ENCODE measurements around the gene RRP7A. TPM values are rescaled to one million over a fixed set of nuclear protein-coding genes. Genes with fewer than 3 reads are reported as not detected.

The RRP7A gene
- total and polyA plus RNA-seq, 2 of the 13 experiments (the other 11 are each of a cell fraction or from before 2014, with no cell fraction given): 15.3 to 41.6 TPM

DNA sequence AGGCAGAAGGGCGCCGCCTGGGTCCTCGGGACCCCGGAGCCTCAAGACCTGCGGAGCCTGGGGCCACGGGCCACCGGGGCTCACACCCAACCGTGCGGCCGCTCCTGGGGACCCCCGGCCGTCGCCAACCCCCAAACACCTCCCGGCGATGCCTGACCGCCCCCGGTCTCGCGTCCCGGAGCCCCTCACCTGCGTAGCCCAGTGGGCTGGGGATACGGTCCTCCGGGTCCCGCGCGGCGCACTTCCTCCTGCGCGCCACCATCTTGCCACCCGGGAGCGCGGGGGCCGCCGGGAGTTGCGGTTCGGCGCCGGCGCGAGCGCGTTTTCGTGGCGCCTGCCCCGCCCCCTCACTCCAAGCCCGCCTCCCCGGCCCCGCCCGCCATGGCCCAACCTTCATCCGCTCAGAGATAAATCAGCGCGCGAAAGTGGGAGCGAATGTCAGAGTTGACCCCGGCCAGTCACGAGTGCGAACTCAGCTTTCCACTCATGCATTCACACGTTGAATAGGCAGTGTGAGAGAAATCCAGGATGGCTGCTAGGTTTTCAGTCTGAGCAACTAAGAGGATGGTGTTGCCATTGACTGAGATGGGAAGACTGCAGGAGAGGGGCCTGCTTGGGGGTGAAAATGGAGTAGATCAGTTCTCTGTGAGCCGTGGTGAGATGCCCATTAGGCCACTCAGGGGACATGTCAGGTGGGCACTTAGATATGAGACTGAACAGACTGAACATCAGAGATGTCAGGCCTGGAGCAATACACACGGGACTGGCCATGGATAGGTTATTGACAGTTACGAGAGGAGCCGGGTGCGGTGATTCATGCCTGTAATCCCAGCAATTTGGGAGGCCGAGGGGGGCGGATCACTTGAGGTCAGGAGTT is at the start of gene RRP7A (continued):
- TF ChIP-seq, protein P1, sequence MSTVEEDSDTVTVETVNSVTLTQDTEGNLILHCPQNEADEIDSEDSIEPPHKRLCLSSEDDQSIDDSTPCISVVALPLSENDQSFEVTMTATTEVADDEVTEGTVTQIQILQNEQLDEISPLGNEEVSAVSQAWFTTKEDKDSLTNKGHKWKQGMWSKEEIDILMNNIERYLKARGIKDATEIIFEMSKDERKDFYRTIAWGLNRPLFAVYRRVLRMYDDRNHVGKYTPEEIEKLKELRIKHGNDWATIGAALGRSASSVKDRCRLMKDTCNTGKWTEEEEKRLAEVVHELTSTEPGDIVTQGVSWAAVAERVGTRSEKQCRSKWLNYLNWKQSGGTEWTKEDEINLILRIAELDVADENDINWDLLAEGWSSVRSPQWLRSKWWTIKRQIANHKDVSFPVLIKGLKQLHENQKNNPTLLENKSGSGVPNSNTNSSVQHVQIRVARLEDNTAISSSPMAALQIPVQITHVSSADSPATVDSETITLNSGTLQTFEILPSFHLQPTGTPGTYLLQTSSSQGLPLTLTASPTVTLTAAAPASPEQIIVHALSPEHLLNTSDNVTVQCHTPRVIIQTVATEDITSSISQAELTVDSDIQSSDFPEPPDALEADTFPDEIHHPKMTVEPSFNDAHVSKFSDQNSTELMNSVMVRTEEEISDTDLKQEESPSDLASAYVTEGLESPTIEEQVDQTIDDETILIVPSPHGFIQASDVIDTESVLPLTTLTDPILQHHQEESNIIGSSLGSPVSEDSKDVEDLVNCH (CRISPR knock-in tag; IDR thresholded peaks at IDR 0.05): no peak
- TF ChIP-seq AGO1 (IDR thresholded peaks at IDR 0.05; ENCODE audit: low read depth, low read length, poor library complexity, severe bottlenecking) (no peak), ZNF552 (CRISPR knock-in tag; IDR thresholded peaks at IDR 0.05; ENCODE audit: borderline replicate concordance) (no peak), YEATS2 (CRISPR knock-in tag; IDR thresholded peaks at IDR 0.05; ENCODE audit: borderline replicate concordance) (no peak; the same call in 1 of the 2 replicates), ZNF230 (CRISPR knock-in tag; IDR thresholded peaks at IDR 0.05) (no peak), STAT6 (CRISPR knock-in tag; IDR thresholded peaks at IDR 0.05; ENCODE audit: borderline replicate concordance) (no peak), FOSL2 (CRISPR knock-in tag; IDR thresholded peaks at IDR 0.05) (peak; percentile 76), ZNF138 (CRISPR knock-in tag; IDR thresholded peaks at IDR 0.05; ENCODE audit: low read depth) (no peak), U2AF1 (optimal IDR thresholded peaks at IDR 0.05; ENCODE audit: low read depth, low read length) (no peak), ZBTB20 (CRISPR knock-in tag; IDR thresholded peaks at IDR 0.05; ENCODE audit: borderline replicate concordance, low read depth) (no peak), HDAC6 (IDR thresholded peaks at IDR 0.05; ENCODE audit: low read depth, low read length) (no peak), HDAC1 (CRISPR knock-in tag; IDR thresholded peaks at IDR 0.05) (no peak; the same call in 1 of the 2 replicates), ZNF547 (CRISPR knock-in tag; IDR thresholded peaks at IDR 0.05) (no peak), CHCHD3 (CRISPR knock-in tag; IDR thresholded peaks at IDR 0.05) (no peak), ERF (CRISPR knock-in tag; IDR thresholded peaks at IDR 0.05) (no peak), PLRG1 (conservative IDR thresholded peaks at IDR 0.05) (no peak), MBD4 (IDR thresholded peaks at IDR 0.05; ENCODE audit: borderline replicate concordance, low read length) (no peak), ZBTB34 (CRISPR knock-in tag; IDR thresholded peaks at IDR 0.05) (no peak), ZNF34 (CRISPR knock-in tag; IDR thresholded peaks at IDR 0.05; ENCODE audit: borderline replicate concordance) (no peak), THYN1 (CRISPR knock-in tag; IDR thresholded peaks at IDR 0.05; ENCODE audit: borderline replicate concordance, low read depth) (no peak)
- TF ChIP-seq, protein P2, sequence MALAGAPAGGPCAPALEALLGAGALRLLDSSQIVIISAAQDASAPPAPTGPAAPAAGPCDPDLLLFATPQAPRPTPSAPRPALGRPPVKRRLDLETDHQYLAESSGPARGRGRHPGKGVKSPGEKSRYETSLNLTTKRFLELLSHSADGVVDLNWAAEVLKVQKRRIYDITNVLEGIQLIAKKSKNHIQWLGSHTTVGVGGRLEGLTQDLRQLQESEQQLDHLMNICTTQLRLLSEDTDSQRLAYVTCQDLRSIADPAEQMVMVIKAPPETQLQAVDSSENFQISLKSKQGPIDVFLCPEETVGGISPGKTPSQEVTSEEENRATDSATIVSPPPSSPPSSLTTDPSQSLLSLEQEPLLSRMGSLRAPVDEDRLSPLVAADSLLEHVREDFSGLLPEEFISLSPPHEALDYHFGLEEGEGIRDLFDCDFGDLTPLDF (CRISPR knock-in tag; IDR thresholded peaks at IDR 0.05): no peak; the same call in 1 of the 2 replicates
